SU-DHL-6 (cell line): ENCODE measurements around the gene ZNF682.
"Not testable (repeated sequence)": the region's sequence is repeated elsewhere in the genome, so short reads cannot be mapped to it uniquely, and the experiment has no call there.

Source experiments
- H2AFZ ChIP-seq: fragments of 200-600 bp; sonication (generic); 2 replicates; pipeline ENCODE4 v1.6.1; 2014; ENCODE audit warnings: low read depth, mild to moderate bottlenecking, moderate library complexity, mixed read lengths, antibody characterized with exemption, low read length; ENCODE audit not compliant: severe bottlenecking
- H3F3A ChIP-seq: fragments of 200-600 bp; shearing (Covaris generic); 2 replicates; pipeline ENCODE4 v1.6.0; 2016; ENCODE audit warnings: antibody characterized with exemption, mild to moderate bottlenecking; ENCODE audit not compliant: insufficient read depth
- H3K27ac ChIP-seq: fragments of 200-600 bp; sonication (generic); 2 replicates; pipeline ENCODE4 v1.5.1; 2016; ENCODE audit warnings: low read depth, mild to moderate bottlenecking, low read length, moderate library complexity, mixed read lengths
- H3K27me3 ChIP-seq: fragments of 200-600 bp; sonication (generic), shearing (Covaris generic); 2 replicates; pipeline ENCODE4 v1.6.0; 2014; ENCODE audit warnings: mild to moderate bottlenecking, low read length
- H3K36me3 ChIP-seq: fragments of 200-600 bp; sonication (generic); 2 replicates; pipeline ENCODE4 v1.6.1; 2014; ENCODE audit warnings: mild to moderate bottlenecking, low read length, mixed read lengths
- H3K4me2 ChIP-seq: fragments of 300-600, 200-600 bp; shearing (Covaris generic), sonication (generic); 2 replicates; pipeline ENCODE4 v1.6.0; 2014; ENCODE audit warnings: low read length, low read depth, mild to moderate bottlenecking; ENCODE audit not compliant: poor library complexity, severe bottlenecking
- H3K4me3 ChIP-seq: fragments of 200-600 bp; sonication (generic); 2 replicates; pipeline ENCODE4 v1.5.1; 2014; ENCODE audit warnings: antibody characterized with exemption, low read length, mild to moderate bottlenecking, mixed read lengths; ENCODE audit not compliant: insufficient read depth, poor library complexity, severe bottlenecking
- H3K79me2 ChIP-seq: fragments of 200-600 bp; sonication (generic); 2 replicates; pipeline ENCODE4 v1.6.1; 2014; ENCODE audit warnings: mild to moderate bottlenecking, low read length, moderate library complexity; ENCODE audit not compliant: insufficient read depth
- H3K9ac ChIP-seq: fragments of 200-600 bp; sonication (generic); 2 replicates; pipeline ENCODE4 v1.7.0; 2014; ENCODE audit warnings: mild to moderate bottlenecking, low read length
- H3K9me2 ChIP-seq: fragments of 200-600 bp; sonication (generic); replicated peaks from 2 replicates; pipeline ENCODE4 v1.6.1; 2014; ENCODE audit warnings: low read length; ENCODE audit not compliant: insufficient read depth
- H3K9me3 ChIP-seq: fragments of 200-600 bp; sonication (generic); 2 replicates; pipeline ENCODE4 v1.6.1; 2014; ENCODE audit warnings: low read length, mixed read lengths; ENCODE audit not compliant: insufficient read depth
- H4K20me1 ChIP-seq: fragments of 200-600 bp; sonication (generic); 2 replicates; pipeline ENCODE4 v1.6.1; 2014; ENCODE audit warnings: low read depth, mild to moderate bottlenecking, antibody characterized with exemption, low read length, moderate library complexity, mixed read lengths
- EZH2phosphoT487 ChIP-seq: fragments of 200-600 bp; sonication (generic), shearing (Covaris generic); conservative IDR thresholded peaks from 2 replicates; pipeline ENCODE4 v1.6.1; 2018; ENCODE audit warnings: mild to moderate bottlenecking, antibody characterized with exemption, low read length, moderate library complexity, mixed read lengths
- TF ChIP-seq, protein P1 (sequence below): fragments of 200-600 bp; sonication (generic); IDR thresholded peaks from one replicate; pipeline ENCODE4 v1.5.1; 2017; ENCODE audit warnings: antibody characterized with exemption, mild to moderate bottlenecking, low read length, moderate library complexity; ENCODE audit not compliant: insufficient read depth, poor library complexity, severe bottlenecking

ZNF682 gene

GRCh38 chr19:20039203-20039723 is at the start of gene ZNF682:
Gene ZNF682, minus strand, starts transcription at chr19:20039505. Its CDS starts 160 bp downstream, at chr19:20039345.
- peak within 1 kb of the TSS; percentile 84 for H3K4me2 ChIP-seq
- peak within 1 kb of the TSS; percentile 92 for H2AFZ ChIP-seq
- no peaks in the 10 kb centered on the region for H3K36me3 ChIP-seq
- peak within 1 kb of the TSS; percentile 76 for H3K9ac ChIP-seq
- no peaks in the 10 kb centered on the region for H4K20me1 ChIP-seq
- H3K4me3 ChIP-seq: peak within 1 kb of the TSS; percentile 97
- H3K27ac ChIP-seq: peak within 1 kb of the TSS; percentile 52
- H3F3A ChIP-seq: no peaks in the 10 kb centered on the region
- H3K9me3 ChIP-seq: peaks cover 7% of the 10 kb centered on the region; the same call in 1 of the 2 replicates
- H3K9me2 ChIP-seq: no peaks in the 10 kb centered on the region
- peaks cover 32% of the 10 kb centered on the region for H3K79me2 ChIP-seq
- no peak for TF ChIP-seq EZH2phosphoT487
- TF ChIP-seq, protein P1, sequence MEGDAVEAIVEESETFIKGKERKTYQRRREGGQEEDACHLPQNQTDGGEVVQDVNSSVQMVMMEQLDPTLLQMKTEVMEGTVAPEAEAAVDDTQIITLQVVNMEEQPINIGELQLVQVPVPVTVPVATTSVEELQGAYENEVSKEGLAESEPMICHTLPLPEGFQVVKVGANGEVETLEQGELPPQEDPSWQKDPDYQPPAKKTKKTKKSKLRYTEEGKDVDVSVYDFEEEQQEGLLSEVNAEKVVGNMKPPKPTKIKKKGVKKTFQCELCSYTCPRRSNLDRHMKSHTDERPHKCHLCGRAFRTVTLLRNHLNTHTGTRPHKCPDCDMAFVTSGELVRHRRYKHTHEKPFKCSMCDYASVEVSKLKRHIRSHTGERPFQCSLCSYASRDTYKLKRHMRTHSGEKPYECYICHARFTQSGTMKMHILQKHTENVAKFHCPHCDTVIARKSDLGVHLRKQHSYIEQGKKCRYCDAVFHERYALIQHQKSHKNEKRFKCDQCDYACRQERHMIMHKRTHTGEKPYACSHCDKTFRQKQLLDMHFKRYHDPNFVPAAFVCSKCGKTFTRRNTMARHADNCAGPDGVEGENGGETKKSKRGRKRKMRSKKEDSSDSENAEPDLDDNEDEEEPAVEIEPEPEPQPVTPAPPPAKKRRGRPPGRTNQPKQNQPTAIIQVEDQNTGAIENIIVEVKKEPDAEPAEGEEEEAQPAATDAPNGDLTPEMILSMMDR: no peak
- H3K27me3 ChIP-seq: no peaks in the 10 kb centered on the region

- H3K9me3 ChIP-seq, H3K27me3 ChIP-seq, H3F3A ChIP-seq, H2AFZ ChIP-seq, H3K4me2 ChIP-seq, H4K20me1 ChIP-seq, H3K27ac ChIP-seq, H3K9ac ChIP-seq, H3K9me2 ChIP-seq, H3K4me3 ChIP-seq: not testable (repeated sequence)
- H3K36me3 ChIP-seq: peaks cover 36% of the 10 kb centered on the region
- H3K79me2 ChIP-seq: peaks cover 100% of the 10 kb centered on the region
Observed at GRCh38 chr19:20082876-20083275, 43.6 kb upstream of the ZNF682 start.

DNA sequence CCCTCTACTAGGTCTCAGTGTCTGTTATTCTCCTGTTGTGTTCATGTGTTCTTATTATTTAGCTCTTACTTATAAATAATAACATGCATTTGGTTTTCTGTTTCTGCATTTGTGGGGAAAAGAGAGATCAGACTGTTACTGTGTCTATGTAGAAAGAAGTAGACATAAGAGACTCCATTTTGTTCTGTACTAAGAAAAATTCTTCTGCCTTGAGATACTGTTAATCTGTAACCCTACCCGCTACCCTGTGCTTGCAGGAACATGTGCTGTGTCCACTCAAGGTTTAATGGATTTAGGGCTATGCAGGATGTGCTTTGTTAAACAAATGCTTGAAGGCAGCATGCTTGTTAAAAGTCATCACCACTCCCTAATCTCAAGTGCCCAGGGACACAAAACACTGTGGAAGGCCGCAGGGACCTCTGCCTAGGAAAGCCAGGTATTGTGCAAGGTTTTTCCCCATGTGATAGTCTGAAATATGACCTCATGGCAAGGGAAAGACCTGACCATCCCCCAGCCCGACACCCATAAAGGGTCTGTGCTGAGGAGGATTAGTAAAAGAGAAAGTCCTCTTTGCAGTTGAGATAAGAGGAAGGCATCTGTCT is 43.0 kb upstream of the ZNF682 start:
- H2AFZ ChIP-seq, H3K27me3 ChIP-seq, H4K20me1 ChIP-seq, H3K9me3 ChIP-seq, H3F3A ChIP-seq, H3K9me2 ChIP-seq, H3K27ac ChIP-seq, H3K4me3 ChIP-seq, H3K4me2 ChIP-seq, H3K9ac ChIP-seq: not testable (repeated sequence)
- Histone ChIP-seq H3K36me3 (peaks cover 32% of the 10 kb centered on the region), H3K79me2 (peaks cover 94% of the 10 kb centered on the region)

- Histone ChIP-seq H3K9me2 (no peaks in the 10 kb centered on the region), H3K27ac (no peak overlapping the region), H3K79me2 (peaks cover 78% of the 10 kb centered on the region), H3K4me2 (no peak overlapping the region), H3F3A (no peaks in the 10 kb centered on the region), H3K9me3 (peaks cover 2% of the 10 kb centered on the region; the same call in 1 of the 2 replicates), H3K4me3 (no peak overlapping the region), H3K36me3 (peaks cover 19% of the 10 kb centered on the region), H3K27me3 (no peaks in the 10 kb centered on the region), H3K9ac (no peak overlapping the region), H2AFZ (no peak overlapping the region), H4K20me1 (no peaks in the 10 kb centered on the region; the same call in 1 of the 2 replicates)
- TF ChIP-seq, protein P1: no peak
- TF ChIP-seq EZH2phosphoT487: no peak
Observed at GRCh38 chr19:20080656-20081055, 41.4 kb upstream of the ZNF682 start.
